Measurements from ENCODE around the gene DOHH. TPM values are rescaled to one million over a fixed set of nuclear protein-coding genes. Genes with fewer than 3 reads are reported as not detected.
"Not testable (repeated sequence)": the region's sequence is repeated elsewhere in the genome, so short reads cannot be mapped to it uniquely, and the experiment has no call there.

Gene DOHH
- total RNA-seq, 4 donors from 2014 or later = 11.7 to 28.1 (median 13.0) TPM

DNA sequence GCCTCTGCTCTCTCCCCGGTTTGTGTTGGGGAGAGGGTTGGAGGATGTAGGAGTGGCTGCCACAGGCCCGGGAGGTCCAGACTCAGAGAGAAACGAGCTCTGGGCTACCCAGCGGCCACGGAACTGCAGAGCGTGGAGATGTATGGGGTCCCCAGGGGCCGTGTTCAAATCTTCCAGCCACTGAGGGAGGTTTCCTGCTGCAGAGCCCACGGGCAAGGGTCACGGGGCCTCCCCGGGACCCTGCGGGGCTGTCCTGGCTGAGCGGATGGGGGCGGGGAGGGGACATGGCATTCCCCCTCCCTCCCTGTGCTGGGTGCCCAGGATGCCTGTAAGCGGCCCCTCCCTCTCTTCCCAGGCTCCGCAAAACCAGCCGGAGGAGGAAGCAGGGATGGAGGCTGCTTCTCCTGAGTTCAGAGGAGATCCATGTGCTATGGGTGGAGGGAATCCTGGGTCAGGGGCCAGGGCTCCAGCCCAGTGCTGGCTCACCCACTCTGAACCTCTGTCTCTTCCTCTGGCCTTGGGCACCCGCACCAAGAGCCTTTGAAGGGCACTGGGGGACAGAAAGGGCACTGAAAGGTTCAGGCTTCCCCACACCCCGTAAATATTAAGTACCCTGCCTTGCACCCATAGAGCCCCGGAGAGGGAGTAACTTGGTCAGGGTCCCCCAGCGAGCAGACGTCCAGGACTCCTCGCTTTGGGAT lies 42.8 kb downstream of the DOHH start:
- TF ChIP-seq, protein P1, sequence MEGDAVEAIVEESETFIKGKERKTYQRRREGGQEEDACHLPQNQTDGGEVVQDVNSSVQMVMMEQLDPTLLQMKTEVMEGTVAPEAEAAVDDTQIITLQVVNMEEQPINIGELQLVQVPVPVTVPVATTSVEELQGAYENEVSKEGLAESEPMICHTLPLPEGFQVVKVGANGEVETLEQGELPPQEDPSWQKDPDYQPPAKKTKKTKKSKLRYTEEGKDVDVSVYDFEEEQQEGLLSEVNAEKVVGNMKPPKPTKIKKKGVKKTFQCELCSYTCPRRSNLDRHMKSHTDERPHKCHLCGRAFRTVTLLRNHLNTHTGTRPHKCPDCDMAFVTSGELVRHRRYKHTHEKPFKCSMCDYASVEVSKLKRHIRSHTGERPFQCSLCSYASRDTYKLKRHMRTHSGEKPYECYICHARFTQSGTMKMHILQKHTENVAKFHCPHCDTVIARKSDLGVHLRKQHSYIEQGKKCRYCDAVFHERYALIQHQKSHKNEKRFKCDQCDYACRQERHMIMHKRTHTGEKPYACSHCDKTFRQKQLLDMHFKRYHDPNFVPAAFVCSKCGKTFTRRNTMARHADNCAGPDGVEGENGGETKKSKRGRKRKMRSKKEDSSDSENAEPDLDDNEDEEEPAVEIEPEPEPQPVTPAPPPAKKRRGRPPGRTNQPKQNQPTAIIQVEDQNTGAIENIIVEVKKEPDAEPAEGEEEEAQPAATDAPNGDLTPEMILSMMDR (IDR thresholded peaks at IDR 0.05) = no peak
- DNase-seq (ENCODE audit: low spot score) (no peak), ATAC-seq (ENCODE audit: low FRiP score) (no peak)

DNA sequence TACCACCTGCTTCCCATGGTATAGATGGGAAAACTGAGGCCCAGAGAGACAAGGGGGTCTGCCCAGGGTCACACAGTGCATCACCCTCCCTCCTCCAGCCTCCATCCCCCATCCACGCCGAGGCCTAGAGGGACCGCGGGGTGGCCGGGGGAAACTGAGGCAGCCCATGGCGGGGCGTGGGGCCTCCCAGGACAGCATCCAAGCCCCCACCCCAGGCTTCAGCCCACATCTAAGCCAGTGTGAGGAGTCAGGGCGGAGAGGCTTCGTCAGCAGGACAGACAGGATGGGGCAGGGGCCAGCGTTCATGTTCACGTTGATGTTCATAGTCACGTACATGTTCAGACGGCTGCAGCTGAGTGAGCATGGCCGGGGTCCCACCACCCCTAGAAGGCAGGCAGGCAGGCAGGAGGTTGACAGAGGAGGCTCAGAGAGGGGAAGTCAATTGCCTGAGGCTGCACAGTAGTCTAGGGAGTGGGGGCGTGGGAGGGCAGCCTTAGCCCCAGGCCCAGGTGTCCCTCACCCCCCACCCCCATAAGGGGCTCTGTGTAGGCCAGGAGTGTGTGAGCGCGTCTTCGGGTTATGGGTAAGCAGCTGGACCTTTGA lies 43.4 kb downstream of the DOHH start:
- TF ChIP-seq, protein P1 (IDR thresholded peaks at IDR 0.05) = no peak
- no peak for ATAC-seq (ENCODE audit: low FRiP score)
- DNase-seq (ENCODE audit: low spot score) = no peak

DNA sequence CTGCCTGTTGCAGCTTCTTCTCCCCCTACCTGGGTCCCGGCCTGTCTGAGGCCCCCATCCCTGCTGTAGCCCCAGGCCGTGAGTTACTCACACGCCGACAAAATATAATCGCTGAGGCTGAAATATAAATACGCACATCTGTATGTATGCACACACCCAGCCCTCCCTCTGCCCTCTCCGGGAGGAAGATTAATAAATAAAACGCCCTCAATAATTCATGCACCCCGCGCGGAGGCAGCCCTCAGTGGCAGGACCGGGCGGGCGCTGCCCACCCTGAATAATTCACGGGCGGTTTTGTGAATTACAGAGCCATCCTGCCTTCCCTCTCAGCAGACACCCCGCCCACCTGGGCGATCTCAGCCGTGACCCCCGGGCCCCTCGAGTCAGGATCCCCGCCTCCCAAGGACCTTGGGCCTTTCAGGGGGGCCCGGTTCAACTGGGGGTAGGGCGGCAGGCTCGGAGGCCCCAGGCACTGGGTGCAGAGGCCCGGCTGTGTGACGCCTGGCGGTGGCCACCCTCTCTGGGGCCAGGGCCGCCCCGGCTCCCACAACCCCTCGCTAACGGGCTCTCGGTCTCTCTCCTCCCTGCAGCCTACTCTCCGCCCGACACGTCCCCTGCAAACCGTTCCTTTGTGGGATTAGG lies 44.4 kb downstream of the DOHH start:
- no peak for DNase-seq (ENCODE audit: low spot score)
- ATAC-seq (ENCODE audit: low FRiP score) = no peak
- TF ChIP-seq, protein P1 (IDR thresholded peaks at IDR 0.05) = no peak

DNA sequence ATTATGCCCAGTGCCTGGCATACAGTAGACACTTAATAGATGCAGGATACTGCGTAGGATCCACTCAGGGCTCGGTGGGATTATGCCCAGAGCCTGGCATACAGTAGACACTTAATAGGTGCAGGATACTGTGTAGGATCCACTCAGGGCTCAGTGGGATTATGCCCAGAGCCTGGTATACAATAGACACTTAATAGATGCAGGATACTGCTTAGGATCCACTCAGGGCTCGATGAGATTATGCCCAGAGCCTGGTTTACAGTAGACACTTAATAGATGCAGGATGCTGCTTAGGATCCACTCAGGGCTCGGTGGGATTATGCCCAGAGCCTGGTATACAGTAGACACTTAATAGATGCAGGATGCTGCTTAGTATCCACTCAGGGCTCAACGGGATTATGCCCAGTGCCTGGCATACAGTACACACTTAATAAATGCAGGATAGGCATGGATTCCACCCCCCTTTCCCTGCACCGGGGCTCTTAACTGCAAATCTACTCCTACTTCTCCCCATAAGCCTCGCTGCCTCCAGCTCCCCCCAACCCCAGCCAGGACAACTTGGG lies 45.0 kb downstream of the DOHH start:
- TF ChIP-seq, protein P1 (IDR thresholded peaks at IDR 0.05) = no peak
- no peak for ATAC-seq (ENCODE audit: low FRiP score)
- DNase-seq (ENCODE audit: low spot score) = no peak

DNA sequence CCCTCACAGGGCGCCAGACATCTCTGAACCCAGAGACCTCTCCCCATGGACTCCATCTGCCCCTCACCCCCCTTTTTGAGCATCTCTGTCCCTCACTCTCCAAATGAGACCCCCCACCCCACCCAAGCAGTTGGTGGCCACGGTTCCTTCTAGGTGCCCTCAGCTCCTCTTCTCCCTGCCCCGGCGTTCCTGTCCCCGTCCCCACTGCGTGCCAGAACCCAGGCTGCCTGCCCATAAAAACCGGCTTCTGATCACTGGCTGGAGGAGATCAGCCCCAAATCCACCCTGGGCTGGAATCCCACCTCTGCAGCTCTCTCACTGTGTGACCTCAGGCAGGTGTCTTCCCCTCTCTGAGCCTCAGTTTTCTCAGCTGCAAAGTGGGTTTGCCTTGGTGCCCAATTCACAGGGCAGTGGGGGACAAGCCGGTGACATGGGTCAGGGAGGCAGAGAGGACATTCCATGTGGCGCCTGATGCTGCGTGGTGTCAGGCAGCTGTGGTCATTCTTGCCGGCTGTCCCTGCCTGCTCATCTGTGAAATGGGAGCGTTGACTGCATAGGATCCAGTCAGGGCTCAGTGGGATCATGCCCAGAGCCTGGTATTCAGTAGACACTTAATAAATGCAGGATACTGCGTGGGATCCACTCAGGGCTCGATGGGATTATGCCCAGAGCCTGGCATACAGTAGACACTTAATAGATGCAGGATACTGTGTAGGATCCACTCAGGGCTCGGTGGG lies 45.6 kb downstream of the DOHH start:
- ATAC-seq (ENCODE audit: low FRiP score) (no peak), DNase-seq (ENCODE audit: low spot score) (no peak)
- TF ChIP-seq, protein P1 (IDR thresholded peaks at IDR 0.05) = no peak

DNA sequence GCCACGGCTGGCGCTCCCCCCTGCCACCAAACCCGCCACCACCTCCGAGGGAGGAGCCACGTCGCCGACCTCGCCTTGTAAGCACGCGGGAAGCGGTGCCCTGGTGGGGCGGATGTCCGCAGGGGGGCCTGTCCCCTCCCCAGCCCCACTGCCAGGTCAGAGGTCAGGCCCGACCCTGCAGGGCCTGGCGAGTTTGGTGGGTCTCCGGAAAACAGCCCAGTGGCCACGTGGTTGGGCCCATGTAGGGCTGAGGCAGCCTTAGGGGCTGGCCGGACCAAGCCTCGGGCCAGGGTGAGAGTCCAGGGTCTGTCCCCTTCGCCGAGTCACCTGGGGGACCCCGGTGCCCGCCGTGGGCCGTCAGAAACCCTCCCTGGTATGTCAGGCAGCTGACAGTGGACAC lies 46.6 kb downstream of the DOHH start:
- TF ChIP-seq, protein P1 (IDR thresholded peaks at IDR 0.05) = no peak

DNA sequence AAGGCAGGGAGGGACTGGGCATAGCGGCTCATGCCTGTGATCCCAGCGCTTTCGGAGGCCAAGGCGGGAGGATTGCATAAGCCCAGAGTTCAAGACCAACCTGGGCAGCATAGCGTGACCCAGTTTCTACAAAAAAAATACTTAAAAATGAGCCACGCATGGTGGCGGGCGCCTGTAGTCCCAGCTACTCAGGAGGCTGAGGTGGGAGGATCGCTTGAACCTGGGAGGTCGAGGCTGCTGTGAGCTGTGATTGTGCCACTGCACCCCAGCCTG lies 47.6 kb downstream of the DOHH start:
- DNase-seq (ENCODE audit: low spot score); ATAC-seq (ENCODE audit: low FRiP score): not testable (repeated sequence)

More for the DNA sequence above, 46.6 kb downstream of the DOHH start:
- DNase-seq (ENCODE audit: low spot score) (no peak), ATAC-seq (ENCODE audit: low FRiP score) (no peak)

All from omental fat pad (tissue), 4 donors.